HG02798 (cell line): ENCODE results near the gene SRPX.

Experiments used
- ATAC-seq: cut with Tn5 transposase; IDR thresholded peaks from one replicate; pipeline ENCODE4 v1.9.1; 2021; ENCODE audit warnings: mild to moderate bottlenecking; ENCODE audit not compliant: unreplicated experiment, poor library complexity

The SRPX gene

GRCh38 chrX:38220415-38221390, at the start of gene SRPX:
Gene SRPX (minus strand): TSS chrX:38220871. CDS start chrX:38220792, 79 bp downstream.
- no peak for ATAC-seq

- no peak for ATAC-seq
Measured at GRCh38 chrX:38268011-38268410, 47.3 kb upstream of the SRPX start.

GRCh38 chrX:38262715-38263620, 42.3 kb upstream of the SRPX start:
- no peak for ATAC-seq

GRCh38 chrX:38260231-38260630, 39.6 kb upstream of the SRPX start:
- peak; percentile 71 for ATAC-seq

- ATAC-seq = no peak
Measured at GRCh38 chrX:38256019-38256418, 35.3 kb upstream of the SRPX start.

GRCh38 chrX:38249965-38250364, 29.3 kb upstream of the SRPX start:
- ATAC-seq = no peak

GRCh38 chrX:38247051-38247450, 26.4 kb upstream of the SRPX start:
- no peak for ATAC-seq

GRCh38 chrX:38240541-38240940, 19.9 kb upstream of the SRPX start:
- ATAC-seq = no peak

GRCh38 chrX:38236901-38237615, 16.4 kb upstream of the SRPX start:
- no peak for ATAC-seq

- ATAC-seq = no peak
Measured at GRCh38 chrX:38233891-38234667, 13.4 kb upstream of the SRPX start.

GRCh38 chrX:38232079-38232686, 11.5 kb upstream of the SRPX start:
- no peak for ATAC-seq

- no peak for ATAC-seq
Measured at GRCh38 chrX:38225093-38225492, 4.4 kb upstream of the SRPX start.

GRCh38 chrX:38224160-38224559, 3.5 kb upstream of the SRPX start:
- ATAC-seq = no peak

GRCh38 chrX:38221391-38221929, 789 bp upstream of the SRPX start:
- ATAC-seq = no peak

GRCh38 chrX:38220024-38220414, 652 bp downstream of the SRPX start:
- peak; percentile 45 for ATAC-seq

- ATAC-seq = no peak
Measured at GRCh38 chrX:38216642-38217041, 4.0 kb downstream of the SRPX start.

- ATAC-seq = no peak
Measured at GRCh38 chrX:38214551-38215531, 5.8 kb downstream of the SRPX start.

GRCh38 chrX:38214044-38214443, 6.6 kb downstream of the SRPX start:
- no peak for ATAC-seq
